ENCODE measurements around the gene LURAP1L.

DNA sequence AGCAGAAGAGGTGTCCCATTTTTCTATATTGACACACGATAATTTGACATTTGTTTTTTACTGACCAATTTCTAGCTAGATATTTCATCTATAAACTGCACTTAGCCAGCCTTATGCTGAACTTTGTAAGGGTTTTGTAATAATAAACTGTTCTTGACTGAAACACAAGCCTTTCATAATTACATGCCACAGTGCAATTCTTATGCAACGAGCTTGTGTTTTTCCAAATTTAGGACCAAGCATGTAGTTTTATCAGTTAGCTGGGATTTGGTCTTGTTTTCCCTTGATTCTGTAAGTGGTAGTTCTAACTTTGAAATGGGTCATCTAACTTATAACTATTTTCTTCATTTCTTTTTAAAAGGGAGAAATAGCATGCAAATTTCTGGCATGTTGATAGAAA, 1.3 kb upstream of the LURAP1L start:
- TF ChIP-seq POLR2AphosphoS5 (IDR thresholded peaks at IDR 0.05) (no peak), POLR2A (IDR thresholded peaks at IDR 0.05) (no peak)
- TF ChIP-seq, protein P1, sequence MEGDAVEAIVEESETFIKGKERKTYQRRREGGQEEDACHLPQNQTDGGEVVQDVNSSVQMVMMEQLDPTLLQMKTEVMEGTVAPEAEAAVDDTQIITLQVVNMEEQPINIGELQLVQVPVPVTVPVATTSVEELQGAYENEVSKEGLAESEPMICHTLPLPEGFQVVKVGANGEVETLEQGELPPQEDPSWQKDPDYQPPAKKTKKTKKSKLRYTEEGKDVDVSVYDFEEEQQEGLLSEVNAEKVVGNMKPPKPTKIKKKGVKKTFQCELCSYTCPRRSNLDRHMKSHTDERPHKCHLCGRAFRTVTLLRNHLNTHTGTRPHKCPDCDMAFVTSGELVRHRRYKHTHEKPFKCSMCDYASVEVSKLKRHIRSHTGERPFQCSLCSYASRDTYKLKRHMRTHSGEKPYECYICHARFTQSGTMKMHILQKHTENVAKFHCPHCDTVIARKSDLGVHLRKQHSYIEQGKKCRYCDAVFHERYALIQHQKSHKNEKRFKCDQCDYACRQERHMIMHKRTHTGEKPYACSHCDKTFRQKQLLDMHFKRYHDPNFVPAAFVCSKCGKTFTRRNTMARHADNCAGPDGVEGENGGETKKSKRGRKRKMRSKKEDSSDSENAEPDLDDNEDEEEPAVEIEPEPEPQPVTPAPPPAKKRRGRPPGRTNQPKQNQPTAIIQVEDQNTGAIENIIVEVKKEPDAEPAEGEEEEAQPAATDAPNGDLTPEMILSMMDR (IDR thresholded peaks at IDR 0.05 in 8 of 11, conservative IDR thresholded peaks at IDR 0.05 in 3 of 11) = no peak
